GM06990 (cell line): ENCODE data around the gene MAGEA9B.
"Not testable (repeated sequence)": the region's sequence is repeated elsewhere in the genome, so short reads cannot be mapped to it uniquely, and the experiment has no call there.

Experiments used
- DNase-seq: peaks from one replicate; pipeline ENCODE4 v3.0.0-alpha.2; 2011; ENCODE audit not compliant: insufficient read length; ENCODE audit errors: extremely low read depth
- H3K27me3 ChIP-seq: replicated peaks from 2 replicates; pipeline ENCODE4 v1.6.0; 2011; ENCODE audit warnings: low read length; ENCODE audit not compliant: control insufficient read depth, insufficient read depth
- H3K36me3 ChIP-seq: 2 replicates; pipeline ENCODE4 v1.5.1; 2011; ENCODE audit warnings: low read length; ENCODE audit not compliant: control insufficient read depth, insufficient read depth
- H3K4me3 ChIP-seq: replicated peaks from 2 replicates; pipeline ENCODE4 v1.5.1; 2011; ENCODE audit warnings: low read depth, mild to moderate bottlenecking, control low read depth, low read length

MAGEA9B gene

GRCh38 chrX:149532868-149533267, 54.4 kb downstream of the MAGEA9B start:
- not testable (repeated sequence) for H3K36me3 ChIP-seq, H3K27me3 ChIP-seq, H3K4me3 ChIP-seq, DNase-seq
